GM23338 (cell line): ENCODE results near the gene FATE1. TPM values are rescaled to one million over a fixed set of nuclear protein-coding genes. Genes with fewer than 3 reads are reported as not detected.

Experiments
- ATAC-seq: fragments of 200-7000 bp; cut with Tn5 transposase; 3 replicates; pipeline ENCODE4 v1.9.1; 2020
- DNase-seq: peaks from one replicate; pipeline ENCODE4 v3.0.0-alpha.2; 2015; ENCODE audit warnings: low spot score
- H2AFZ ChIP-seq: fragments of 200-600 bp; sonication (generic); 2 replicates; pipeline ENCODE4 v1.8.0; 2016; ENCODE audit warnings: antibody characterized with exemption, mild to moderate bottlenecking, moderate library complexity
- H3F3A ChIP-seq: fragments of 200-600 bp; sonication (generic); replicated peaks from 2 replicates; pipeline ENCODE4 v1.8.0; 2017; ENCODE audit warnings: antibody characterized with exemption, mixed run types, low read depth
- H3K27ac ChIP-seq: fragments of 200-600 bp; sonication (generic); 2 replicates; pipeline ENCODE4 v1.6.1; 2016; ENCODE audit warnings: low read depth
- H3K27me3 ChIP-seq: fragments of 200-600 bp; sonication (generic); 2 replicates; pipeline ENCODE4 v1.8.0; 2016; ENCODE audit warnings: mild to moderate bottlenecking, mixed run types, moderate library complexity; ENCODE audit not compliant: insufficient read depth
- H3K36me3 ChIP-seq: fragments of 200-600 bp; sonication (generic); 2 replicates; pipeline ENCODE4 v1.8.0; 2016; ENCODE audit warnings: mild to moderate bottlenecking; ENCODE audit not compliant: insufficient read depth
- H3K4me1 ChIP-seq: fragments of 200-600 bp; sonication (generic); 2 replicates; pipeline ENCODE4 v1.8.0; 2016; ENCODE audit warnings: mild to moderate bottlenecking, moderate library complexity; ENCODE audit not compliant: insufficient read depth
- H3K4me2 ChIP-seq: fragments of 200-600 bp; sonication (generic); 2 replicates; pipeline ENCODE4 v1.7.1; 2017; ENCODE audit warnings: mixed run types
- H3K4me3 ChIP-seq: fragments of 200-600 bp; sonication (generic); 2 replicates; pipeline ENCODE4 v1.6.1; 2016; ENCODE audit warnings: mixed run types
- H3K79me2 ChIP-seq: fragments of 200-600 bp; sonication (generic); replicated peaks from 2 replicates; pipeline ENCODE4 v1.8.0; 2017; ENCODE audit warnings: mild to moderate bottlenecking; ENCODE audit not compliant: insufficient read depth
- H3K9me2 ChIP-seq: fragments of 200-600 bp; sonication (generic); 2 replicates; pipeline ENCODE4 v1.8.0; 2017; ENCODE audit not compliant: insufficient read depth
- H4K20me1 ChIP-seq: fragments of 200-600 bp; sonication (generic); replicated peaks from 2 replicates; pipeline ENCODE4 v1.8.0; 2017; ENCODE audit warnings: mild to moderate bottlenecking; ENCODE audit not compliant: insufficient read depth
- H3K27ac Mint-ChIP-seq: 2 replicates; pipeline ENCODE4 v1.8.0; 2020; ENCODE audit warnings: inconsistent platforms, mild to moderate bottlenecking, moderate library complexity, mixed read lengths
- H3K27me3 Mint-ChIP-seq: 3 replicates; pipeline ENCODE4 v1.8.0; 2022; ENCODE audit warnings: low read depth, mild to moderate bottlenecking, moderate library complexity, mixed read lengths, inconsistent platforms; ENCODE audit not compliant: insufficient read depth, poor library complexity
- H3K36me3 Mint-ChIP-seq: 3 replicates; pipeline ENCODE4 v1.8.0; 2021; ENCODE audit warnings: low read depth, mild to moderate bottlenecking, inconsistent platforms, moderate library complexity, mixed read lengths
- H3K4me1 Mint-ChIP-seq: 3 replicates; pipeline ENCODE4 v1.8.0; 2020; ENCODE audit warnings: mild to moderate bottlenecking, inconsistent platforms, mixed read lengths
- H3K4me3 Mint-ChIP-seq: 3 replicates; pipeline ENCODE4 v1.8.0; 2021; ENCODE audit warnings: moderate library complexity, mild to moderate bottlenecking, inconsistent platforms, mixed read lengths
- H3K9me3 Mint-ChIP-seq: 3 replicates; pipeline ENCODE4 v1.8.0; 2020; ENCODE audit warnings: moderate library complexity, mild to moderate bottlenecking, inconsistent platforms, mixed read lengths
- CREB1 ChIP-seq: fragments of 250-450 bp; sonication (Bioruptor Pico); IDR thresholded peaks from 2 replicates; pipeline ENCODE4 v1.5.0; 2020; ENCODE audit warnings: low read depth, mild to moderate bottlenecking, moderate library complexity
- EZH2 ChIP-seq: fragments of 200-600 bp; sonication (generic); IDR thresholded peaks from one replicate; pipeline ENCODE4 v1.8.0; 2017; ENCODE audit warnings: antibody characterized with exemption, mild to moderate bottlenecking, low read depth; ENCODE audit not compliant: unreplicated experiment
- EZH2phosphoT487 ChIP-seq: fragments of 200-600 bp; sonication (generic); IDR thresholded peaks from one replicate; pipeline ENCODE4 v1.8.1; 2018; ENCODE audit warnings: antibody characterized with exemption; ENCODE audit not compliant: unreplicated experiment
- JUNB ChIP-seq: IDR thresholded peaks from one replicate; pipeline ENCODE4 v1.6.1; 2016; ENCODE audit warnings: antibody characterized with exemption; ENCODE audit not compliant: unreplicated experiment
- NANOG ChIP-seq: IDR thresholded peaks from 2 replicates; pipeline ENCODE4 v1.6.1; 2016; ENCODE audit warnings: antibody characterized with exemption, borderline replicate concordance
- POLR2AphosphoS5 ChIP-seq: IDR thresholded peaks from 2 replicates; pipeline ENCODE4 v1.6.1; 2016; ENCODE audit warnings: antibody characterized with exemption, low read depth
- STAT1 ChIP-seq: IDR thresholded peaks from one replicate; pipeline ENCODE4 v1.6.1; 2016; ENCODE audit warnings: antibody characterized with exemption; ENCODE audit not compliant: unreplicated experiment
- ZNF114 ChIP-seq: fragments of 250-450 bp; sonication (Bioruptor Pico); IDR thresholded peaks from 2 replicates; pipeline ENCODE4 v1.5.0; 2020; ENCODE audit warnings: mild to moderate bottlenecking, moderate library complexity
- ZNF331 ChIP-seq: fragments of 250-450 bp; sonication (Bioruptor Pico); IDR thresholded peaks from 2 replicates; pipeline ENCODE4 v1.5.0; 2020; ENCODE audit warnings: low read depth, mild to moderate bottlenecking, moderate library complexity
- polyA plus RNA-seq: library from polyadenylated mRNA; unstranded; fragments of >200 nt; fragmentation: Nextera tagmentation; extraction: Ambion mirVana; gene quantifications from 2 replicates; pipeline ENCODE4 v1.2.1, GENCODE V29; 2016
- total RNA-seq: library from RNA; depleted of rRNA; stranded (reverse); fragments of >200 nt; shearing (Covaris generic); gene quantifications from 2 replicates; pipeline ENCODE4 v1.2.3, GENCODE V29; 2014
- TF ChIP-seq, protein P1 (sequence below), 2 experiments: fragments of 200-600 bp in 1 of 2; sonication (generic) in 1 of 2; conservative IDR thresholded peaks; 2 replicates each; pipeline versions ENCODE4 v1.5.1 to v1.6.1; 2016 to 2017; ENCODE audit warnings: antibody characterized with exemption in 2 of 2, low read depth in 2 of 2, mild to moderate bottlenecking in 2 of 2, moderate library complexity in 1 of 2
- TF ChIP-seq, protein P2 (sequence below): fragments of 250-450 bp; sonication (Bioruptor Pico); IDR thresholded peaks from 2 replicates; pipeline ENCODE4 v1.5.0; 2020; ENCODE audit warnings: mild to moderate bottlenecking, moderate library complexity
- TF ChIP-seq, protein P3 (sequence below): IDR thresholded peaks from one replicate; pipeline ENCODE4 v1.6.1; 2018; ENCODE audit warnings: antibody characterized with exemption; ENCODE audit not compliant: unreplicated experiment
- TF ChIP-seq, protein P4 (sequence below): IDR thresholded peaks from 2 replicates; pipeline ENCODE4 v1.6.1; 2016; ENCODE audit warnings: antibody characterized with exemption

The FATE1 gene
- total and polyA plus RNA-seq, 2 experiments from 2014 or later: 0.31 TPM; not detected in 1

DNA sequence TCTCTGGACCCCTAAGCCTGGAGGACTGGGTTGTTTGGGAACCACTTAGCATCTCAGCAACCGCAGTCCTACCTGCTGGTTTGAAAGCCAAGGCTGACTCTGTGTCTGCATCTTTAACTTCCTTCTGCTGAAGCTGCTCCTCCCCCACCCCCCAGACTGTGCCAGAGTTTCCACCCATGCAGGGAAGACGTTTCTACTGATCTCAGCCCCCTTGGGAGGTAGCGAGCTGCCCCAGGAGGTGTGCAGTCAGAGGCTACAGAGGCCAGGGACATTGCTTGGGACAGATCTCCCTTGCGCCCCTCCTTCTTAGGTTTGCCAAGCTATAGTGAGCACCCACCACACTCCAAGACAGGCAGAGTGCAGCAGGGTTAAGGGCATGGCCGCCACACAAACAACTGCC lies 4.7 kb upstream of the FATE1 start (continued):
- no peak for TF ChIP-seq JUNB

DNA sequence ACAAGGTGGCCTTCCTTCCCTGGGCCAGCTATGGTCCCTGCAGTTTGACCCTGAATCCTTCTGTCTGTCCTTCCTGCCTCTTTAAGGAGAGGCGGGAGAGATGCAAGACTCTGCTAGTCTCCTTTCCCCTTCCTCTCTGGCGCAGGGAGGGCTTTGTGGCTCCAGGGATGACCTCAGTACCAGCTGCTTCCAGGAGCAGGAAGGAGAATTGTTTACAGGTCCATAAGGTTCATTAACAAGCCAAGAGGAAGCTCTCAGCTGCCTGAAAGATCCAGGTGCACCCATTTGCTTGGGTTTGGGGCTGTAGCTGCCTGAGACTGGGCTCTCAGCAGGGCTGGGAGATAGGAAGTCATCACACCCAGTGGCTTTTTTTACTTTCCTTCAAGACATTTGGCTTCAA lies 4.0 kb upstream of the FATE1 start:
- no peak overlapping the region for H3K27ac ChIP-seq
- ATAC-seq (no peak; the same call in 2 of the 3 replicates), DNase-seq (peak; percentile 5)
- no peaks in the 10 kb centered on the region for H3K36me3 ChIP-seq
- H3K4me2 ChIP-seq: no peak overlapping the region
- no peaks in the 10 kb centered on the region for H3K9me2 ChIP-seq
- H3K4me1 Mint-ChIP-seq: peaks cover 11% of the 10 kb centered on the region; the same call in 2 of the 3 replicates
- no peaks in the 10 kb centered on the region for H3K79me2 ChIP-seq
- no peak overlapping the region for H3K27ac Mint-ChIP-seq
- no peaks in the 10 kb centered on the region; the same call in 1 of the 2 replicates for H3K4me1 ChIP-seq
- H3K36me3 Mint-ChIP-seq: no peaks in the 10 kb centered on the region
- no peak overlapping the region for H3K4me3 ChIP-seq
- no peak overlapping the region for H2AFZ ChIP-seq
- TF ChIP-seq POLR2AphosphoS5 (no peak), ZNF331 (no peak), STAT1 (no peak), NANOG (no peak), JUNB (no peak), CREB1 (CRISPR knock-in tag) (no peak), ZNF114 (CRISPR knock-in tag) (no peak), EZH2phosphoT487 (no peak), EZH2 (no peak)
- TF ChIP-seq, protein P1, sequence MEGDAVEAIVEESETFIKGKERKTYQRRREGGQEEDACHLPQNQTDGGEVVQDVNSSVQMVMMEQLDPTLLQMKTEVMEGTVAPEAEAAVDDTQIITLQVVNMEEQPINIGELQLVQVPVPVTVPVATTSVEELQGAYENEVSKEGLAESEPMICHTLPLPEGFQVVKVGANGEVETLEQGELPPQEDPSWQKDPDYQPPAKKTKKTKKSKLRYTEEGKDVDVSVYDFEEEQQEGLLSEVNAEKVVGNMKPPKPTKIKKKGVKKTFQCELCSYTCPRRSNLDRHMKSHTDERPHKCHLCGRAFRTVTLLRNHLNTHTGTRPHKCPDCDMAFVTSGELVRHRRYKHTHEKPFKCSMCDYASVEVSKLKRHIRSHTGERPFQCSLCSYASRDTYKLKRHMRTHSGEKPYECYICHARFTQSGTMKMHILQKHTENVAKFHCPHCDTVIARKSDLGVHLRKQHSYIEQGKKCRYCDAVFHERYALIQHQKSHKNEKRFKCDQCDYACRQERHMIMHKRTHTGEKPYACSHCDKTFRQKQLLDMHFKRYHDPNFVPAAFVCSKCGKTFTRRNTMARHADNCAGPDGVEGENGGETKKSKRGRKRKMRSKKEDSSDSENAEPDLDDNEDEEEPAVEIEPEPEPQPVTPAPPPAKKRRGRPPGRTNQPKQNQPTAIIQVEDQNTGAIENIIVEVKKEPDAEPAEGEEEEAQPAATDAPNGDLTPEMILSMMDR (conservative IDR thresholded peaks at IDR 0.05; ENCODE audit: low read depth in 2 of 2): no peak
- TF ChIP-seq, protein P2, sequence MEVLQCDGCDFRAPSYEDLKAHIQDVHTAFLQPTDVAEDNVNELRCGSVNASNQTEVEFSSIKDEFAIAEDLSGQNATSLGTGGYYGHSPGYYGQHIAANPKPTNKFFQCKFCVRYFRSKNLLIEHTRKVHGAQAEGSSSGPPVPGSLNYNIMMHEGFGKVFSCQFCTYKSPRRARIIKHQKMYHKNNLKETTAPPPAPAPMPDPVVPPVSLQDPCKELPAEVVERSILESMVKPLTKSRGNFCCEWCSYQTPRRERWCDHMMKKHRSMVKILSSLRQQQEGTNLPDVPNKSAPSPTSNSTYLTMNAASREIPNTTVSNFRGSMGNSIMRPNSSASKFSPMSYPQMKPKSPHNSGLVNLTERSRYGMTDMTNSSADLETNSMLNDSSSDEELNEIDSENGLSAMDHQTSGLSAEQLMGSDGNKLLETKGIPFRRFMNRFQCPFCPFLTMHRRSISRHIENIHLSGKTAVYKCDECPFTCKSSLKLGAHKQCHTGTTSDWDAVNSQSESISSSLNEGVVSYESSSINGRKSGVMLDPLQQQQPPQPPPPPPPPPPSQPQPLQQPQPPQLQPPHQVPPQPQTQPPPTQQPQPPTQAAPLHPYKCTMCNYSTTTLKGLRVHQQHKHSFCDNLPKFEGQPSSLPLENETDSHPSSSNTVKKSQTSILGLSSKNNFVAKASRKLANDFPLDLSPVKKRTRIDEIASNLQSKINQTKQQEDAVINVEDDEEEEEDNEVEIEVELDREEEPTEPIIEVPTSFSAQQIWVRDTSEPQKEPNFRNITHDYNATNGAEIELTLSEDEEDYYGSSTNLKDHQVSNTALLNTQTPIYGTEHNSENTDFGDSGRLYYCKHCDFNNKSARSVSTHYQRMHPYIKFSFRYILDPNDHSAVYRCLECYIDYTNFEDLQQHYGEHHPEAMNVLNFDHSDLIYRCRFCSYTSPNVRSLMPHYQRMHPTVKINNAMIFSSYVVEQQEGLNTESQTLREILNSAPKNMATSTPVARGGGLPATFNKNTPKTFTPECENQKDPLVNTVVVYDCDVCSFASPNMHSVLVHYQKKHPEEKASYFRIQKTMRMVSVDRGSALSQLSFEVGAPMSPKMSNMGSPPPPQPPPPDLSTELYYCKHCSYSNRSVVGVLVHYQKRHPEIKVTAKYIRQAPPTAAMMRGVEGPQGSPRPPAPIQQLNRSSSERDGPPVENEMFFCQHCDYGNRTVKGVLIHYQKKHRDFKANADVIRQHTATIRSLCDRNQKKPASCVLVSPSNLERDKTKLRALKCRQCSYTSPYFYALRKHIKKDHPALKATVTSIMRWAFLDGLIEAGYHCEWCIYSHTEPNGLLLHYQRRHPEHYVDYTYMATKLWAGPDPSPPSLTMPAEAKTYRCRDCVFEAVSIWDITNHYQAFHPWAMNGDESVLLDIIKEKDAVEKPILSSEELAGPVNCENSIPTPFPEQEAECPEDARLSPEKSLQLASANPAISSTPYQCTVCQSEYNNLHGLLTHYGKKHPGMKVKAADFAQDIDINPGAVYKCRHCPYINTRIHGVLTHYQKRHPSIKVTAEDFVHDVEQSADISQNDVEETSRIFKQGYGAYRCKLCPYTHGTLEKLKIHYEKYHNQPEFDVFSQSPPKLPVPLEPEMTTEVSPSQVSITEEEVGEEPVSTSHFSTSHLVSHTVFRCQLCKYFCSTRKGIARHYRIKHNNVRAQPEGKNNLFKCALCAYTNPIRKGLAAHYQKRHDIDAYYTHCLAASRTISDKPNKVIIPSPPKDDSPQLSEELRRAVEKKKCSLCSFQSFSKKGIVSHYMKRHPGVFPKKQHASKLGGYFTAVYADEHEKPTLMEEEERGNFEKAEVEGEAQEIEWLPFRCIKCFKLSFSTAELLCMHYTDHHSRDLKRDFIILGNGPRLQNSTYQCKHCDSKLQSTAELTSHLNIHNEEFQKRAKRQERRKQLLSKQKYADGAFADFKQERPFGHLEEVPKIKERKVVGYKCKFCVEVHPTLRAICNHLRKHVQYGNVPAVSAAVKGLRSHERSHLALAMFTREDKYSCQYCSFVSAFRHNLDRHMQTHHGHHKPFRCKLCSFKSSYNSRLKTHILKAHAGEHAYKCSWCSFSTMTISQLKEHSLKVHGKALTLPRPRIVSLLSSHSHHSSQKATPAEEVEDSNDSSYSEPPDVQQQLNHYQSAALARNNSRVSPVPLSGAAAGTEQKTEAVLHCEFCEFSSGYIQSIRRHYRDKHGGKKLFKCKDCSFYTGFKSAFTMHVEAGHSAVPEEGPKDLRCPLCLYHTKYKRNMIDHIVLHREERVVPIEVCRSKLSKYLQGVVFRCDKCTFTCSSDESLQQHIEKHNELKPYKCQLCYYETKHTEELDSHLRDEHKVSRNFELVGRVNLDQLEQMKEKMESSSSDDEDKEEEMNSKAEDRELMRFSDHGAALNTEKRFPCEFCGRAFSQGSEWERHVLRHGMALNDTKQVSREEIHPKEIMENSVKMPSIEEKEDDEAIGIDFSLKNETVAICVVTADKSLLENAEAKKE (CRISPR knock-in tag): no peak
- TF ChIP-seq, protein P3, sequence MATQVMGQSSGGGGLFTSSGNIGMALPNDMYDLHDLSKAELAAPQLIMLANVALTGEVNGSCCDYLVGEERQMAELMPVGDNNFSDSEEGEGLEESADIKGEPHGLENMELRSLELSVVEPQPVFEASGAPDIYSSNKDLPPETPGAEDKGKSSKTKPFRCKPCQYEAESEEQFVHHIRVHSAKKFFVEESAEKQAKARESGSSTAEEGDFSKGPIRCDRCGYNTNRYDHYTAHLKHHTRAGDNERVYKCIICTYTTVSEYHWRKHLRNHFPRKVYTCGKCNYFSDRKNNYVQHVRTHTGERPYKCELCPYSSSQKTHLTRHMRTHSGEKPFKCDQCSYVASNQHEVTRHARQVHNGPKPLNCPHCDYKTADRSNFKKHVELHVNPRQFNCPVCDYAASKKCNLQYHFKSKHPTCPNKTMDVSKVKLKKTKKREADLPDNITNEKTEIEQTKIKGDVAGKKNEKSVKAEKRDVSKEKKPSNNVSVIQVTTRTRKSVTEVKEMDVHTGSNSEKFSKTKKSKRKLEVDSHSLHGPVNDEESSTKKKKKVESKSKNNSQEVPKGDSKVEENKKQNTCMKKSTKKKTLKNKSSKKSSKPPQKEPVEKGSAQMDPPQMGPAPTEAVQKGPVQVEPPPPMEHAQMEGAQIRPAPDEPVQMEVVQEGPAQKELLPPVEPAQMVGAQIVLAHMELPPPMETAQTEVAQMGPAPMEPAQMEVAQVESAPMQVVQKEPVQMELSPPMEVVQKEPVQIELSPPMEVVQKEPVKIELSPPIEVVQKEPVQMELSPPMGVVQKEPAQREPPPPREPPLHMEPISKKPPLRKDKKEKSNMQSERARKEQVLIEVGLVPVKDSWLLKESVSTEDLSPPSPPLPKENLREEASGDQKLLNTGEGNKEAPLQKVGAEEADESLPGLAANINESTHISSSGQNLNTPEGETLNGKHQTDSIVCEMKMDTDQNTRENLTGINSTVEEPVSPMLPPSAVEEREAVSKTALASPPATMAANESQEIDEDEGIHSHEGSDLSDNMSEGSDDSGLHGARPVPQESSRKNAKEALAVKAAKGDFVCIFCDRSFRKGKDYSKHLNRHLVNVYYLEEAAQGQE: no peak
- TF ChIP-seq, protein P4, sequence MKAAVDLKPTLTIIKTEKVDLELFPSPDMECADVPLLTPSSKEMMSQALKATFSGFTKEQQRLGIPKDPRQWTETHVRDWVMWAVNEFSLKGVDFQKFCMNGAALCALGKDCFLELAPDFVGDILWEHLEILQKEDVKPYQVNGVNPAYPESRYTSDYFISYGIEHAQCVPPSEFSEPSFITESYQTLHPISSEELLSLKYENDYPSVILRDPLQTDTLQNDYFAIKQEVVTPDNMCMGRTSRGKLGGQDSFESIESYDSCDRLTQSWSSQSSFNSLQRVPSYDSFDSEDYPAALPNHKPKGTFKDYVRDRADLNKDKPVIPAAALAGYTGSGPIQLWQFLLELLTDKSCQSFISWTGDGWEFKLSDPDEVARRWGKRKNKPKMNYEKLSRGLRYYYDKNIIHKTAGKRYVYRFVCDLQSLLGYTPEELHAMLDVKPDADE: no peak
- peaks cover 3% of the 10 kb centered on the region for H3K27me3 Mint-ChIP-seq
- no peaks in the 10 kb centered on the region for H3F3A ChIP-seq
- no peaks in the 10 kb centered on the region for H3K9me3 Mint-ChIP-seq
- H3K27me3 ChIP-seq: no peaks in the 10 kb centered on the region
- no peaks in the 10 kb centered on the region for H4K20me1 ChIP-seq
- no peak overlapping the region for H3K4me3 Mint-ChIP-seq
